ENCODE data around the gene IL4R. TPM values are rescaled to one million over a fixed set of nuclear protein-coding genes. Genes with fewer than 3 reads are reported as not detected.

Gene IL4R
- total and polyA plus RNA-seq, 2 experiments from 2014 or later: 38.1 to 66.1 TPM

- Histone ChIP-seq H3K36me3 (no peaks in the 10 kb centered on the region), H3K27me3 (no peaks in the 10 kb centered on the region), H3K4me1 (ENCODE audit: low read depth) (no peaks in the 10 kb centered on the region), H3K9me3 (ENCODE audit: low read depth) (no peaks in the 10 kb centered on the region), H3K4me3 (no peak overlapping the region), H3K27ac (no peak overlapping the region)
- no peak for DNase-seq (ENCODE audit: low read depth in 1 of 2, low spot score in 1 of 2)
- no peak for TF ChIP-seq CTCF (IDR thresholded peaks at IDR 0.05; ENCODE audit: low read depth, low read length)
Observed at GRCh38 chr16:27381236-27381635, 67.5 kb downstream of the IL4R start.

- Histone ChIP-seq H3K4me1 (ENCODE audit: low read depth) (no peaks in the 10 kb centered on the region), H3K27ac (no peak overlapping the region), H3K27me3 (no peaks in the 10 kb centered on the region), H3K36me3 (no peaks in the 10 kb centered on the region), H3K9me3 (ENCODE audit: low read depth) (no peaks in the 10 kb centered on the region), H3K4me3 (no peak overlapping the region)
- no peak for TF ChIP-seq CTCF (IDR thresholded peaks at IDR 0.05; ENCODE audit: low read depth, low read length)
- DNase-seq (ENCODE audit: low read depth in 1 of 2, low spot score in 1 of 2): no peak
Observed at GRCh38 chr16:27381974-27382855, 68.4 kb downstream of the IL4R start.

- no peak for DNase-seq (ENCODE audit: low read depth in 1 of 2, low spot score in 1 of 2)
- Histone ChIP-seq H3K4me3 (no peak overlapping the region), H3K4me1 (ENCODE audit: low read depth) (no peaks in the 10 kb centered on the region), H3K27ac (no peak overlapping the region), H3K27me3 (no peaks in the 10 kb centered on the region), H3K36me3 (no peaks in the 10 kb centered on the region), H3K9me3 (ENCODE audit: low read depth) (no peaks in the 10 kb centered on the region)
- no peak for TF ChIP-seq CTCF (IDR thresholded peaks at IDR 0.05; ENCODE audit: low read depth, low read length)
Observed at GRCh38 chr16:27383556-27384243, 69.9 kb downstream of the IL4R start.

- H3K27me3 ChIP-seq: no peaks in the 10 kb centered on the region
- H3K4me1 ChIP-seq (ENCODE audit: low read depth): no peaks in the 10 kb centered on the region
- no peak for DNase-seq (ENCODE audit: low read depth in 1 of 2, low spot score in 1 of 2)
- H3K4me3 ChIP-seq: no peak overlapping the region
- no peaks in the 10 kb centered on the region for H3K36me3 ChIP-seq
- H3K27ac ChIP-seq: no peak overlapping the region
- H3K9me3 ChIP-seq (ENCODE audit: low read depth): no peaks in the 10 kb centered on the region
- no peak for TF ChIP-seq CTCF (IDR thresholded peaks at IDR 0.05; ENCODE audit: low read depth, low read length)
Observed at GRCh38 chr16:27384425-27384824, 70.7 kb downstream of the IL4R start.

- Histone ChIP-seq H3K4me1 (ENCODE audit: low read depth) (no peaks in the 10 kb centered on the region), H3K27me3 (no peaks in the 10 kb centered on the region), H3K9me3 (ENCODE audit: low read depth) (no peaks in the 10 kb centered on the region), H3K36me3 (no peaks in the 10 kb centered on the region), H3K27ac (no peak overlapping the region), H3K4me3 (no peak overlapping the region)
- no peak for TF ChIP-seq CTCF (IDR thresholded peaks at IDR 0.05; ENCODE audit: low read depth, low read length)
- DNase-seq (ENCODE audit: low read depth in 1 of 2, low spot score in 1 of 2): no peak
Observed at GRCh38 chr16:27385398-27385797, 71.6 kb downstream of the IL4R start.
